ENCODE data around the gene GPS1.
A peak's percentile ranks its signal among the peaks of the same experiment; 100 is the strongest.

The GPS1 gene

DNA sequence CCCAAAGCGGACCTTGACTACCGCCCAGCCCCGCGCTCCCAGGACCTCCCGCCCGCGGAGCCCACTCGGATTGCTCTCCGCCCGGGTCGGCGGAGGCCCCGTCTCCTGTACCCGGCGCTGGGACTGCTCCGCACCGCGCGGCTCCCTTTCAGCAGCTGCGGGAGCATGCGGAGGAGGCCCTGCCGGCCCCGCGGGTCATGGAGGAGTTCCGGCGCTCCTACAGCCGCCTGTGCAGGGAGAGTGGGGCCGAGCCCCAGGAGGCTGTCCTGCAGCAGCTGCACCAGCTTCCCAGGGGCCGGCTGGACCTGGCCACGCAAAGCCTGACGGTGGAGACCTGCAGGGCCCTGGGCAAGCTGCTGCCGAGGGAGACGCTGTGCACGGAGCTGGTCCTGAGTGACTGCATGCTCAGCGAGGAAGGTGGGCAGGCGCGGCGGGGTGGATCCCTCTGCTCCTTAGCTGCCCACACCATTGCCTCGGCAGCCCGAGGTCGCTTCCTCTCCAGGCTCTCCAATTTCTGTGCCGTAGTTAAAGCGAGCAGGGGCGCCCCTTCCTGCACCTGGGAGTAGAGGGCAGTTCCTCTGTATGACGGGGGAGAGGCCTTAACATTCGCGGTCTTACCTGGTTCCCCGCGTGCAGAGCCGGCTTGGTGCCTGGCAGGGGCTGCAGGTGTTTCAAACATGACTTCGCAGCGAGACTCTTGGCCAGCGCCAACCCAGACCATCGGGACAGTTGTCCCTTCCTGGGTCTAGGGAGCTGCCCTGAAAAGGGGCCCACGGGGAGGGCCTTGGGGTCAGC lies 28.1 kb upstream of the GPS1 start:
- Histone ChIP-seq H3K27ac (ENCODE audit: low read length) (no peak overlapping the region), H3K9me3 (ENCODE audit: control insufficient read depth, low read depth, low read length) (no peaks in the 10 kb centered on the region)

DNA sequence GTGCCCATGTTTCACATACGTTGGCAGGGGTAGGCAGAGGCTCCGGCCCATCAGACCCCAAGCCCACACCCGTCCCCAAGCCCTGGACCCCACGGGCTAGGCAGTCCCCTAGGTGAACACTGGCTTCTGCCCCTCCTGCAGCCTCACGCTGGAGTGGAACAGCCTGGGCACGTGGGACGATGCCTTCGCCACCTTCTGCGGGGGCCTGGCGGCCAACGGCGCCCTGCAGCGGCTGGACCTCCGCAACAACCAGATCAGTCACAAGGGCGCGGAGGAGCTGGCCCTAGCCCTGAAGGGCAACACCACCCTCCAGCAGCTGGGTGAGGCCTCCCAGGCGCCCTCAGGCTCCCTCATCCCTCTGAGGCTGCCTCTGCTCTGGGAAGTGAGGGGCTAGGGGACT lies 26.8 kb upstream of the GPS1 start:
- Histone ChIP-seq H3K9ac (ENCODE audit: low read length) (no peak overlapping the region), H3K36me3 (ENCODE audit: control insufficient read depth, low read depth, low read length) (no peaks in the 10 kb centered on the region), H3K27ac (ENCODE audit: low read length) (no peak overlapping the region)

More for the DNA sequence above, 28.1 kb upstream of the GPS1 start:
- H3K27me3 ChIP-seq (ENCODE audit: control insufficient read depth, insufficient read depth, low read length) = no peaks in the 10 kb centered on the region
- H3K36me3 ChIP-seq (ENCODE audit: control insufficient read depth, low read depth, low read length) = peaks cover 1% of the 10 kb centered on the region
- H3K9ac ChIP-seq (ENCODE audit: low read length) = peak overlapping the region; percentile 61
- H3K4me1 ChIP-seq (ENCODE audit: control insufficient read depth, low read depth, low read length) = peaks cover 5% of the 10 kb centered on the region
- peak overlapping the region; percentile 77 for H3K4me3 ChIP-seq (ENCODE audit: low read length)

DNA sequence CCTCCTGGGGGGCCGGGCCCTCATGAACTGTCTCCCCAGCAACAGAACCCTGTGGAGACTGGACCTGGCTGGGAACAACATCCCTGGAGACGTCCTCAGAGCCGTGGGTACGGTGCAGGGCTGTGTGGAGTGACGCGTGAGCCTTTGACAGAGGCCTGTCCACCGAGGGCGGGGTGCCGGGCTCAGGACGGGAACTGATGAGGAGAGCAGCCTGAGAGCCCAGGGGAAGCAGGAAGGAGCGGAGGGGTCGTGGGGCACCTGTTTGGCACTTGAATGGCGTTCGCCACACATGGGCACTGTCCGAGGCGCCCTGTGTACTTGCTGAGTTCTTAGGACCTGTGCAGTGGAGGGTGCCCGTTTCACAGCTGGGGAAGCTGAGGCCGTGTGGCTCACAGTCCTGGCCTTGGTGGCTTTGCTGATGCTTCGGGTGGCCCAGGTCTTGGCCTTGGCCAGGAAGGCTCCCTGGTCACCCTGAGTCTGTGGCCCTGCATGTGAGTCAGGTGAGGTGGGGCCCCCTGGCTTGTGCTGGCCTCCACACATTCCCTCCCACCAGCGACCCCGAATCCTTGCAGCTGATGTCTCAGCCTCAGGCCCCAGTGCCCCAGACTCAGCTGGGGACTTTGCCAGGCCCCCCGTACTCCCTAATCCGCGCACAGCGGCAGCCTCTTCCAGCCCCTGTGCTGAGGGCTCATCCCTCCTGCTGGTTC lies 26.1 kb upstream of the GPS1 start:
- Histone ChIP-seq H3K27me3 (ENCODE audit: control insufficient read depth, insufficient read depth, low read length) (no peaks in the 10 kb centered on the region), H3K4me3 (ENCODE audit: low read length) (no peak overlapping the region), H3K9ac (ENCODE audit: low read length) (no peak overlapping the region), H3K9me3 (ENCODE audit: control insufficient read depth, low read depth, low read length) (no peaks in the 10 kb centered on the region), H3K36me3 (ENCODE audit: control insufficient read depth, low read depth, low read length) (no peaks in the 10 kb centered on the region), H3K27ac (ENCODE audit: low read length) (no peak overlapping the region), H3K4me1 (ENCODE audit: control insufficient read depth, low read depth, low read length) (peaks cover 5% of the 10 kb centered on the region)

More for the DNA sequence above, 26.8 kb upstream of the GPS1 start:
- peaks cover 5% of the 10 kb centered on the region for H3K4me1 ChIP-seq (ENCODE audit: control insufficient read depth, low read depth, low read length)
- no peaks in the 10 kb centered on the region for H3K27me3 ChIP-seq (ENCODE audit: control insufficient read depth, insufficient read depth, low read length)
- no peak overlapping the region for H3K4me3 ChIP-seq (ENCODE audit: low read length)
- H3K9me3 ChIP-seq (ENCODE audit: control insufficient read depth, low read depth, low read length) = no peaks in the 10 kb centered on the region

DNA sequence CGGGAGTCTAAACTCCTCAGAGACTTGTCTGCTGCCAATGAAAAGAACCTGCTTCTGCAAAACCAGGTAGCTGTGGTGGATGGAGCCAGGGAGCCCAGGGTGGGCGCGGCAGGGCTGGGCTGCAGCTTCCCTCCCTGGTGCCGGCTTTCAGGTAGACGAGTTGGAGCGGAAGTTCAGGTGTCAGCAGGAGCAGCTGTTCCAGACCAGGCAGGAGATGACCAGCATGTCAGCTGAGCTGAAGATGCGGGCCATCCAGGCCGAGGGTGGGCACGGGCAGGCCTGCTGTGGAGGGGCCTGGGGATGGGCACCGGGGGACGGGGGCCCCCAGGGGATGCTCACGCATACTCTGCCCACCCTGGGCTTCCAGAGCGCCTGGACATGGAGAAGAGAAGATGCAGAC lies 23.5 kb upstream of the GPS1 start:
- Histone ChIP-seq H3K9me3 (ENCODE audit: control insufficient read depth, low read depth, low read length) (no peaks in the 10 kb centered on the region), H3K9ac (ENCODE audit: low read length) (no peak overlapping the region), H3K4me3 (ENCODE audit: low read length) (no peak overlapping the region), H3K36me3 (ENCODE audit: control insufficient read depth, low read depth, low read length) (no peaks in the 10 kb centered on the region), H3K27me3 (ENCODE audit: control insufficient read depth, insufficient read depth, low read length) (no peaks in the 10 kb centered on the region), H3K27ac (ENCODE audit: low read length) (no peak overlapping the region), H3K4me1 (ENCODE audit: control insufficient read depth, low read depth, low read length) (no peaks in the 10 kb centered on the region)

DNA sequence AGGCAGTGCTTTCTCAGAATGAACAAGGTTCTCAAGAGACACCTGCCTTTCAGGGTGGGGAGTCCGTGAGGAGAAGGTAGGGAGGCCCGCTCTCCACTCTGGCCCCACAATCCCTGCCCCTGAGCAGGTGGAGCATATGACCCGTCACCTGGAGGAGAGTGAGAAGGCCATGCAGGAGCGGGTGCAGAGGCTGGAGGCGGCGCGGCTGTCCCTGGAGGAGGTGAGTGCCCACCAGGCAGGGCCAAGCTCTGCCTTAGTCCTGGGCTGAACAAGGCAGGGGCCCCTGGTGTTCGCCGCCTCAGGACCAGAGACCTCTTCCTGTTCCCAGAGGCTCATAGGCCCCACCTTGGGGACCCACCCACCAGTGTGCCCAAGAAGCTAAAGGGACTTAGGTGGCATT lies 22.7 kb upstream of the GPS1 start:
- no peak overlapping the region for H3K9ac ChIP-seq (ENCODE audit: low read length)
- H3K9me3 ChIP-seq (ENCODE audit: control insufficient read depth, low read depth, low read length) = no peaks in the 10 kb centered on the region
- no peak overlapping the region for H3K27ac ChIP-seq (ENCODE audit: low read length)
- H3K27me3 ChIP-seq (ENCODE audit: control insufficient read depth, insufficient read depth, low read length) = no peaks in the 10 kb centered on the region
- H3K36me3 ChIP-seq (ENCODE audit: control insufficient read depth, low read depth, low read length) = no peaks in the 10 kb centered on the region
- H3K4me1 ChIP-seq (ENCODE audit: control insufficient read depth, low read depth, low read length) = no peaks in the 10 kb centered on the region
- no peak overlapping the region for H3K4me3 ChIP-seq (ENCODE audit: low read length)

DNA sequence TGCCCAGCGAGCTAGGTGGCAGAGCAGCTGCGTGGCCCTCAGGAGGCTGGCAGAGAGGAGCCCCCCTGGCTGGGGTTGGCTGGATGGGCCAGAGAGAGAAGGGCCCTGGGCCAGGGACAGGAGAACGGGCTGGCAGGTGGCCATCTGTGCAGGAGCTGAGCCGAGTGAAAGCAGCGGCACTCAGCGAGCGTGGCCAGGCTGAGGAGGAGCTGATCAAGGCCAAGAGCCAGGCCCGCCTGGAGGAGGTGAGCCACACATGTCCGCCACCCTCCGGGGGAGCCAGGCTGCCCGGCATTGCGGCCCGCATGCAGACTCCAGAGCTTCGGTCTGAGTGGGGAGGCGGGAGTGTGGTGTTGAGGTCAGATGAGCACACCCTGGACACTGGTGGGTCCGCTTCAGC lies 22.3 kb upstream of the GPS1 start:
- no peaks in the 10 kb centered on the region for H3K9me3 ChIP-seq (ENCODE audit: control insufficient read depth, low read depth, low read length)
- no peaks in the 10 kb centered on the region for H3K36me3 ChIP-seq (ENCODE audit: control insufficient read depth, low read depth, low read length)
- no peak overlapping the region for H3K4me3 ChIP-seq (ENCODE audit: low read length)
- H3K4me1 ChIP-seq (ENCODE audit: control insufficient read depth, low read depth, low read length) = no peaks in the 10 kb centered on the region
- H3K27ac ChIP-seq (ENCODE audit: low read length) = no peak overlapping the region
- no peaks in the 10 kb centered on the region for H3K27me3 ChIP-seq (ENCODE audit: control insufficient read depth, insufficient read depth, low read length)
- no peak overlapping the region for H3K9ac ChIP-seq (ENCODE audit: low read length)

DNA sequence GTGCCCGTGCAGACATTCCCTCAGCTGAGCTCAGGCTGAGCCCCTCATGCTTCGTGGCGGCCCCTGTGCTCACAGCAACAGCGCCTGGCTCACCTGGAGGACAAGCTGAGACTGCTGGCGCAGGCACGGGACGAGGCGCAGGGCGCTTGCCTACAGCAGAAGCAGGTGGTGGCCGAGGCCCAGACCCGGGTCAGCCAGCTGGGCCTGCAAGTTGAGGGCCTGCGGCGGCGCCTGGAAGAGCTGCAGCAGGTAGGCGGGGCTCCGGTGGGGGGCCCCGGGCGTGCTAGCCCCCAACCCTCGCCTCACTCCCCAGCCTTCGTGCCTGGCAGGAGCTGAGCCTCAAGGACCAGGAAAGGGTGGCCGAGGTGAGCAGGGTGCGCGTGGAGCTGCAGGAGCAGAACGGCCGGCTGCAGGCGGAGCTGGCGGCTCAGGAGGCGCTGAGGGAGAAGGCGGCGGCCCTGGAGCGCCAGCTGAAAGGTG lies 21.7 kb upstream of the GPS1 start:
- Histone ChIP-seq H3K4me1 (ENCODE audit: control insufficient read depth, low read depth, low read length) (no peaks in the 10 kb centered on the region), H3K9ac (ENCODE audit: low read length) (no peak overlapping the region), H3K36me3 (ENCODE audit: control insufficient read depth, low read depth, low read length) (no peaks in the 10 kb centered on the region), H3K27me3 (ENCODE audit: control insufficient read depth, insufficient read depth, low read length) (no peaks in the 10 kb centered on the region), H3K9me3 (ENCODE audit: control insufficient read depth, low read depth, low read length) (no peaks in the 10 kb centered on the region), H3K4me3 (ENCODE audit: low read length) (no peak overlapping the region), H3K27ac (ENCODE audit: low read length) (no peak overlapping the region)

DNA sequence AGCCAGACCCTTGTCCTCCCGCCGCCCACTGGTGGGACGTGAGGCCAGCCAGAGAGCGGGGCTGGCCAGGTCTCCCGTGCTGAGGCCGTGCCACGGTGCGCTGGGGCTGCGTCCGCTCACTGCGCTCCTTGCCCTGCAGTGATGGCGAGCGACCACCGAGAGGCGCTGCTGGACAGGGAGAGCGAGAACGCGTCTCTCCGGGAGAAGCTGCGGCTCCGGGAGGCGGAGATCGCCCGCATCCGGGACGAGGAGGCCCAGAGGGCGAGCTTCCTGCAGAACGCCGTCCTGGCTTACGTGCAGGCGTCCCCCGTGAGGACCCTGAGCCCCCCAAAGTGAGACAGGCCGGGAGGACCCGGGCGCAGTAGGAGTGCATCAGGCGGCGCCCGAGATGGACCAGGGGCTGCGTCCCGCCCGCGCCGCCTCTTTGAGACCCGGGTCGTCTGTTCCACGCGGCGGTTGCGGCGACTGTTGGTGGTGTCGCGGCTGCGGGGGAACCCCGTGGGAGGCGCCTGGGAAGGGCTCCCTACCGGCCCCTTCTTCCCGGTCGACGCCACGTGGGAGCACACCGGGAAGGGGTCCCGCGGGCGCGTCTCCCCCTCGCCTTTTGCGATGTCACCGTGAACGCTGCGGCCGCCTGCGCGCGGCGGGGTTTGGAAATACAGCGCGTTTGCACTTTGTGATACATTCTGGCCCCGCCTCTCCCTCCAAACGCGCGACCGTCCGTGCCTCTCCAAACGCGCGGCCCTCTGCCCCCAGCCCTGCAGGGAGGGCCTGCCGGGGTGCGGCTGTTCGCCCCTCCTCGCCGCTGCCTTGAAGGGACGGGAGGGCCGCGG lies 21.0 kb upstream of the GPS1 start:
- H3K9me3 ChIP-seq (ENCODE audit: control insufficient read depth, low read depth, low read length) = no peaks in the 10 kb centered on the region
- no peak overlapping the region for H3K27ac ChIP-seq (ENCODE audit: low read length)
- H3K4me3 ChIP-seq (ENCODE audit: low read length) = peak overlapping the region; percentile 56
- no peaks in the 10 kb centered on the region for H3K4me1 ChIP-seq (ENCODE audit: control insufficient read depth, low read depth, low read length)
- H3K9ac ChIP-seq (ENCODE audit: low read length) = no peak overlapping the region
- no peaks in the 10 kb centered on the region for H3K27me3 ChIP-seq (ENCODE audit: control insufficient read depth, insufficient read depth, low read length)
- no peaks in the 10 kb centered on the region for H3K36me3 ChIP-seq (ENCODE audit: control insufficient read depth, low read depth, low read length)

DNA sequence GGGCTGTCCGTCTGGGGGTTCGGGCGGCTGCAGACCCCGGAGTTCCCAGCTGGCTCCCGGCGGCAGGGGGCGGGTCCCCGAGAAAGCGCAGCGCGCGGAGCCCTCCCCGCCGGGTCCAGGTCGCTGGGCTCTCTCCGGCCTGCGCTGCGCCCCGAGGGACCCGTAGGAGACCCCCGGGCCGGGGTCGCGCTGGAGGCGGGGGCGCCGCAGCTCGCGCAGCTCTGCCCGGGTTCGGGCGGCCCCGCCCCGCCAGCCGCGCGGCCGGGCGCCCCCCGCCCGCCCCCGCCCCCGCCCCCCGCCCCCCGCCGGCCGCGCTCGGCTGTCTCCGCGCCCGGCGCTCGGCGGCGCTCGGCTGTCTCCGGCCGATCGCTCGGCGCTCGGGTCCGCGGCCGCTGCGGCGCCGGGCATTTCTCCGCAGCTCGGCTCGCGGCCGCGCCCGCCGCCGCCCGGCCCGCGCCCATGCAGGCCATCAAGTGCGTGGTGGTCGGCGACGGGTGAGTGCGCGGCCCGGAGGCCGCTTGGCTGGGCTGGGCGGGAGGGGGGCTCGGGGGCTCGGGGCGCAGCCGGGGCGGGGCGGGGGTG lies 20.3 kb upstream of the GPS1 start, which contains the start of gene RAC3:
RAC3 (plus strand) TSS at position 376 of the 582 bp plus-strand sequence; CDS start at position 460, 84 bp downstream.
- H3K36me3 ChIP-seq (ENCODE audit: control insufficient read depth, low read depth, low read length) = no peaks in the 10 kb centered on the region
- no peak within 1 kb of the TSS for H3K27ac ChIP-seq (ENCODE audit: low read length)
- H3K9me3 ChIP-seq (ENCODE audit: control insufficient read depth, low read depth, low read length) = no peaks in the 10 kb centered on the region

DNA sequence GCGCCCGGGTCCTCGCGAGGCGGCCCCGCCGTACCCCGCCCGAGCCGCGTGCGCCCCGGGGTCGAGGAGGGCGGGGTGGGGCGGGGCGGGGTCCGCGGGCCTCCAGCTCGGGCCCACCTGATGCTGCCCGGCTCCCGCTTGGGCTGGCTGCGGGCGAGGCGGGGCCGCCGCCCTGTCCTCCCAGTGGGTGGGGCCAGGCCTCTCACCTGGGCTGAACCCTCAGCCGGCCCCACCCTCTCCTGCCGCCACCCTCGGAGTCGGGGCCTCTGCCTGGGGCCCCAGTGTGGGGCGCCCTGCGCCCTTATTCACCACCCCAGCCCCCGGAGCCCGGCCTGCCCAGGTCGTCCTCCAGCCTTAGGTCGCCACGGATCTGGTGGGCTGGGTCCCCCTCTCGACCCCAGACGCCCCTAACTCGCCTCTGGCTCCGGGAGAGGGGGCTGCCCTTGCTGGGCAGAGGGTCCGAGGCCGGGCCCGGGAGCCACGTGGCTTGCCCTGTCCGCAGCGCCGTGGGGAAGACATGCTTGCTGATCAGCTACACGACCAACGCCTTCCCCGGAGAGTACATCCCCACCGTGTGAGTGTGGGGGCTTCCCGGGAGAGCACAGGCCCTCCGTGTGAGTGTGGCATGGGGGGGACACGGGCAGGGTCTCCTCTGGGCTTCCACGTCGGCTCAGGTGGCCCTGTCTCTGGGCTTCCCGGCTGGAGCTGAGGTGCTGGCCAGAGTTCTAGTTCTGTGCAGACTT lies 19.6 kb upstream of the GPS1 start:
- Histone ChIP-seq H3K9ac (ENCODE audit: low read length) (peak overlapping the region; percentile 48), H3K4me1 (ENCODE audit: control insufficient read depth, low read depth, low read length) (no peaks in the 10 kb centered on the region), H3K9me3 (ENCODE audit: control insufficient read depth, low read depth, low read length) (no peaks in the 10 kb centered on the region), H3K27ac (ENCODE audit: low read length) (no peak overlapping the region), H3K4me3 (ENCODE audit: low read length) (peak overlapping the region; percentile 61), H3K36me3 (ENCODE audit: control insufficient read depth, low read depth, low read length) (no peaks in the 10 kb centered on the region), H3K27me3 (ENCODE audit: control insufficient read depth, insufficient read depth, low read length) (no peaks in the 10 kb centered on the region)

More for the DNA sequence above, 20.3 kb upstream of the GPS1 start, which contains the start of gene RAC3:
- H3K4me1 ChIP-seq (ENCODE audit: control insufficient read depth, low read depth, low read length) = no peaks in the 10 kb centered on the region
- no peaks in the 10 kb centered on the region for H3K27me3 ChIP-seq (ENCODE audit: control insufficient read depth, insufficient read depth, low read length)
- peak within 1 kb of the TSS; percentile 61 for H3K4me3 ChIP-seq (ENCODE audit: low read length)
- peak within 1 kb of the TSS; percentile 48 for H3K9ac ChIP-seq (ENCODE audit: low read length)

Measured in iPS-18a (cell line).